Activated CD4-positive, CD25-positive, alpha-beta regulatory T cell treated with anti-CD3 and anti-CD28 coated beads, Interleukin-2, amount 50 U/mL, for 16 hours (primary cell): ENCODE data around the gene ORC4.

Experiments
- DNase-seq: peaks from one replicate; pipeline ENCODE4 v3.0.0-alpha.2; 2020; ENCODE audit warnings: low read depth, low spot score

ORC4 gene

GRCh38 chr2:148020111-148021058 lies at the start of gene ORC4:
TSS of gene ORC4 (minus strand) at chr2:148020737. CDS start at chr2:147975958, 44,779 bp downstream.
- peak; percentile 98 for DNase-seq

- no peak for DNase-seq
Measured at GRCh38 chr2:148067801-148068200, 47.3 kb upstream of the ORC4 start.

- no peak for DNase-seq
Measured at GRCh38 chr2:148065936-148066335, 45.4 kb upstream of the ORC4 start.

DNA sequence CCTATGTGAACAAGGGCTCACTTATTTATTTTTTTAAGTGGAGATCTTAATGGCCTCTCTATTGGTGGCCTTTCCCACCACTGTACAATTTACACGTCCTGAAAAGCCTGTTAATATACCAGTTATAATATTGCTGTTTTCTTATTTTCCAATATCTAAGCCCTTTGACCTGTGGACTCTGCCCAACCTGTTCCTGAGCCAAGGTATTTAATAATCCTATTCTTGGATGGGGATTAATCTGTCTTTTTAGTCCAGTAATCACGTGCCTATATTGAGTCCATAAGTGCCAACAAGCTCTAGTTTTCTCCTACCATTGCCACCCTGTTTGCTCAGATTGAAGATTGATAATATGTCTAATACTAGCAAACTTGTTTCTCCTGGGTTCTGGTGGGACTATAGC lies 43.1 kb upstream of the ORC4 start:
- no peak for DNase-seq

GRCh38 chr2:148058641-148059040 lies 38.1 kb upstream of the ORC4 start:
- DNase-seq = no peak

GRCh38 chr2:148052687-148053086 lies 32.1 kb upstream of the ORC4 start:
- DNase-seq = no peak

- DNase-seq = no peak
Measured at GRCh38 chr2:148049284-148049683, 28.7 kb upstream of the ORC4 start.

DNA sequence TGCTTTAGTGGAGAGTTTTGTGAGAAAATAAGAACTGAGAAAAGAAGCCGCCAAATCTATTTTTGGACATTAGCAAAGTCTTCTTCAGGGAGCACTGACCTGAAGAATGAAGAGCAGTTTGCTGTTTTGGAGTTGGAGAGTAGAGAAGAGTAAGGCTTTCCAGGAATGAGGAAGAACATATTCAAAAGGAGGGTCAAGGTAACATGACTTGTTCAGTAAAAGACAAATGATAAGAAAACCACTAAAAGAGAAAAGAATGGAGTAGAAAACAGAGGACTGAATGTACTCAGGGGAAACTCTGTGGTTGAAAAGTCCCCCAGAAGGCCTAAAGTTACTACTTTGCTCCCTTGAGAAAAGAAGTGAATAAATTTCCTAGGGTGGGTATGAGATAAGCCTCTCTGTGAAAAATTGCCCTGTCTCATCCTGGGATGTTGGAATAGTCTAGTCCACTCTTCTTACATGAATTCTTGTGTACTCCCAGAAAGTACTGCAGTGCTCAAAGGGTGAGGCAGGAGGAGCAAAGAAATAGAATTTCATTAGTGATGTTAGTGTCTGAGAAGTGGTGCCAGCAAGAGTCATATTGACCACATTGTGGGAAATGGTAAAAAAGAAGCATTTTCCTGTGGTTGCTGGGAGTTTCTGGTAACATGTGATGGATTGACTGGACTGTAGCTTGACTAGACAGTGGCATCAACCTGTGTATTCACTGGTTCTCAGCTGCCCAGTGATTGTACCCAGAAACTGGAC lies 28.1 kb upstream of the ORC4 start:
- DNase-seq = no peak

DNA sequence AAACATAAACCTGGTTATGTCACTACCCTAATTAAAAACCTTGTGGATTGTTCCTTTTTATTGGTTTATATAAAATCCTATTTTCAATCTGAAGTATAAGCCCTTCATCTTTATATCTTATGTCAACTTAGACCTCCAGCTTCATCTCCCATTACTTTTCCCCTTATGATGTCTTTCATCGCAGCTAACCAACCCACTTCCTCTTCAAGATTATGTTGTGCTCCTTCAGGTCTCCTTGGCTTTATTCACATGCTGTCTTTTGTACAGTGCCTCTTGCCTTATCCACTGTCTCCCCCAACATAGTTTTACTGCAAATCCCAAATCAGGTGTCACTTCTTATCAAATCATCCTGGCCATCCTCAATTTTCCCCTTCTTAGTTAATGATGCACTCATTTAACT lies 26.3 kb upstream of the ORC4 start:
- no peak for DNase-seq

GRCh38 chr2:148044322-148044721 lies 23.8 kb upstream of the ORC4 start:
- DNase-seq = no peak

DNA sequence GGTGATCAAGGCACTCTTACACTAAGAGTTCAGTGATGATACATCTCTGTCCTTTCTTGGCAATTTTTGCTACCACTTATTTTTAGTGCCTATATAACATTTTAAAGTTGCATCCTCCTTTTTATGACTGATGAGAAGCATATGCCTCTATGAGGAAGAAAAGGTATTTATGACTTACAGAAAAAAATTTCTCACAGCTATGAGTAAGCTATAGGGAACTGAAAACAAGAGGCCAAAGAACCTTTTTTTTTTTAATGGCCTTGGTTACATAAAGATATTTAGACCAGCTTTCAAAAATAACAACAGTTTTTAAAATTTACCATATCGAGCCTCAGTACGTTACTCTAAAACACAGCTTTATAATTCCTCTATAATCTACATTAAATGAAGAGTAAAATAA lies 21.7 kb upstream of the ORC4 start:
- no peak for DNase-seq

DNA sequence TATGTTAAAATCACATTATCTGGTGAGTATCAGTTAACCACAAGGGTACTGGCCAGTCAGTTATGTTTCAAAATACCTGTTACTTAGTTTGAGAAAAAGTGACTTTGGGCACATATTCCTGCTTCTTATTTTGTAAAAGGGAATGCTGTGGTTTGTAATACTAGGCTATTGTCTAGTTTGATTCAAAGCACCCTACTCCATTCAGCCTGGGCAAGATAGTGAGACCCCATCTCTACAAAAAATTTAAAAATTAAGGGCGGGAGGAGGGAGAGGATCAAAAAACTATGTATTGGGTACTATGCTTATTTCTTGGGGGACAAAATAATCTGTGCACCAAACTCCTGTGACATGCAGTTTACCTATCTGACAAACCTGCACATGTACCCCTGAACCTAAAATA lies 19.2 kb upstream of the ORC4 start:
- DNase-seq = no peak

- no peak for DNase-seq
Measured at GRCh38 chr2:148032215-148032614, 11.7 kb upstream of the ORC4 start.

DNA sequence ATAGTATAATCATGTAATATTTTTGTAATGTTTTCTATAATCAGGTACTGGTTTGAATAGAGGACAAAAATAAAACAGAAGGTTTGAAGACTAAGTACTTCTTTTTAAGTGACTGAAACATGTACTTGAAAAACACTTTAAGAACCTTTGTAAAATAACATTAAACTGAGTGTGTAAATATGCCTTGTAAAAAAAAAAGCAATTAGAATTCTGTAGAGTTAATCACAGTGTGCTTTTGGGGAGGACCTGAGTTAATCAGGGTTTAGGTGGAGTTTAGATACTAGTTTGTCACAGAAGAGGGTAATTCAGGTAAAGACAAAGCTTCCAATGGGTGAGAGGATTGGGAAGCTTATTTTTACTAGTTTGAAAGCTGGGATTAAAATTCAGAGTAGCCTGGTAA lies 10.6 kb upstream of the ORC4 start:
- no peak for DNase-seq

GRCh38 chr2:148028781-148029180 lies 8.2 kb upstream of the ORC4 start:
- no peak for DNase-seq

DNA sequence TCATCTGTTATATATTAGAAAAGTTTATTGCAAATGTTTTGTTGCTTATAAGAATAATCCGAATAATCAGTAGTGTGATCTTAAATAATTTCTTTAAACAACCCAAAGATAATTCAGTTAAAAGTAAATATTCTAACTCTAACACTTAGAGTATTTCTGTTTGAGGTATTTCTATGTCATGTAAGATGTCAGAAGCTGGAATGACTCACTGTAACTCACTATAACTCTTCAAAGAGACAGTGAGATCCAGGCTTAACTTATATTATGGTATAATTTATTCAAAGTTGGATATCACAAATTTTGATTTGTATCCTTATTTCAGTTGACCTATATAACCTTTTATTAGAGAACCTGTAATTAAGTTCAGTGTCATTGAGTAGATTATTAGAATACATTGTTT lies 7.3 kb upstream of the ORC4 start:
- no peak for DNase-seq

GRCh38 chr2:148026573-148026972 lies 6.0 kb upstream of the ORC4 start:
- no peak for DNase-seq

DNA sequence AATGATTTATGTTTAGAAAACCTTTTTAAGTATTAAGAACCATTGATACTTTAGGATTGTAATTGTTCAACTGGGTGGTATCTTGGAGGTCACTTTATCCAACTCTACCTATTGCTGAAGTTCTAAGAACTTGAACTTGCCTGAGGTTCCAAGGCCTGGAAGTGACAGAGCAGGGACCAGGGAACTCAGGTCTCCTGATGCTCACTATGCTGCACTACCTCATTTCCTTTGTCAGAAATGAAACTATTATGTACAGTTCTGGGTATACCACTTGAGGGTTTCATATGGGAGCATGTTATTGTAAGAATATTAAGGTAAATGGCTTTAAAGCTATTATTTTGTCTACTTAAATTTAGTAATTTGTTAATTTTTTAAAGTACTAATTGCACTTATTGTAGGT lies 3.3 kb upstream of the ORC4 start:
- DNase-seq = no peak

DNA sequence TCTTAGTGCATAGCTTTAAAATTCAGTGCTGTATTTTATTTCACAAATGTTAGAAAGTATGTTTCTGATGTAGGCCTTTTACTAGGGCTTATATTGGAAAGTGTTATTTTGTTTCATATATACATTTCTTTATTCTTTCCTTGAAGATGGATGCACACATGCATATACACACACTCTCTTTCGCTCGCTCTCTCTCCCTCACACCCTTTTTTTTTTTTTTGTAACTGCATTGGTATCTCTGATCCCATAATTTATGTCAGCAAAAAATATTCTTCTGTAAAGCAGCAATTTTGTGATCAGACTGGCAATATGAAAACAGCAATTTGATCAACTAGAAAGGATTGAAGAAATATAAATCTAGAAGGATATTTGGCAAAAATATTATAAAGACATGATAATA lies 2.3 kb upstream of the ORC4 start:
- no peak for DNase-seq

DNA sequence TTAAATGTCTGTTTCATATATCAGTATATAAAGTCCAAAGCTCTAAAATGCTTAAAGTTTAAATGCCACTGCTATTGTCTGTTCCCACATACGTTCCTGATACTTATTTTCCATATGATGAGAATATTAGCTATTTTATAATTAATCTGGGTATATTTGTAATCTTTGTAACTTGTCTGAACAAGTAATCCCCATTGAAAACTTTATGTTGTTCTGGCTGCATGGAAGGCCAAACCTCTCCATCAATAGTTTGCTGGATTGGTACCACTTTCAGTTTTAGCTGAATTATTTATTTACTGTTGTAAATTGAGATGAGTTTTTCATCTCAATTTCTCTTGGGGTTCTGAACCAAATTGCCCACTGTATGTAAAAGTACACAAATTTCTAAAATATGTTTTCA lies 1.8 kb upstream of the ORC4 start:
- no peak for DNase-seq

GRCh38 chr2:148021886-148022285 lies 1.3 kb upstream of the ORC4 start:
- DNase-seq = no peak

- peak; percentile 34 for DNase-seq
Measured at GRCh38 chr2:148021059-148021861, 723 bp upstream of the ORC4 start, which contains the start of gene MBD5. TSS of gene MBD5 (plus strand) at chr2:148021091.
